HS-27A (cell line): Measurements from ENCODE around the gene CDH20.

Experiments used
- DNase-seq: peaks from one replicate; pipeline ENCODE4 v3.0.0-alpha.2; 2012; ENCODE audit warnings: low read depth, missing footprints

The CDH20 gene

GRCh38 chr18:61575419-61575818, 242.2 kb downstream of the CDH20 start:
- DNase-seq, result no peak

- DNase-seq, result no peak
Measured at GRCh38 chr18:61578846-61579245, 245.6 kb downstream of the CDH20 start.

GRCh38 chr18:61579581-61579980, 246.4 kb downstream of the CDH20 start:
- DNase-seq, result no peak

- no peak for DNase-seq
Measured at GRCh38 chr18:61580046-61580445, 246.8 kb downstream of the CDH20 start.

GRCh38 chr18:61581578-61582201, 248.5 kb downstream of the CDH20 start:
- DNase-seq, result no peak

- no peak for DNase-seq
Measured at GRCh38 chr18:61582202-61582710, 249.0 kb downstream of the CDH20 start.

GRCh38 chr18:61583548-61583947, 250.3 kb downstream of the CDH20 start:
- DNase-seq, result no peak

GRCh38 chr18:61587865-61588264, 254.6 kb downstream of the CDH20 start:
- no peak for DNase-seq

- DNase-seq, result no peak
Measured at GRCh38 chr18:61589053-61589723, 256.0 kb downstream of the CDH20 start.

GRCh38 chr18:61589724-61590065, 256.5 kb downstream of the CDH20 start:
- no peak for DNase-seq

- no peak for DNase-seq
Measured at GRCh38 chr18:61591253-61591652, 258.0 kb downstream of the CDH20 start.

- DNase-seq, result no peak
Measured at GRCh38 chr18:61595615-61596251, 262.5 kb downstream of the CDH20 start.

GRCh38 chr18:61596296-61596695, 263.1 kb downstream of the CDH20 start:
- DNase-seq, result no peak

- no peak for DNase-seq
Measured at GRCh38 chr18:61597316-61597715, 264.1 kb downstream of the CDH20 start.

- no peak for DNase-seq
Measured at GRCh38 chr18:61600422-61600821, 267.2 kb downstream of the CDH20 start.

GRCh38 chr18:61602836-61603235, 269.6 kb downstream of the CDH20 start:
- no peak for DNase-seq
